ENCODE data around the gene TRMT5. TPM values are rescaled to one million over a fixed set of nuclear protein-coding genes. Genes with fewer than 3 reads are reported as not detected.

TRMT5 gene
- total RNA-seq, 1 donor from 2014 or later = 7.2 TPM

DNA sequence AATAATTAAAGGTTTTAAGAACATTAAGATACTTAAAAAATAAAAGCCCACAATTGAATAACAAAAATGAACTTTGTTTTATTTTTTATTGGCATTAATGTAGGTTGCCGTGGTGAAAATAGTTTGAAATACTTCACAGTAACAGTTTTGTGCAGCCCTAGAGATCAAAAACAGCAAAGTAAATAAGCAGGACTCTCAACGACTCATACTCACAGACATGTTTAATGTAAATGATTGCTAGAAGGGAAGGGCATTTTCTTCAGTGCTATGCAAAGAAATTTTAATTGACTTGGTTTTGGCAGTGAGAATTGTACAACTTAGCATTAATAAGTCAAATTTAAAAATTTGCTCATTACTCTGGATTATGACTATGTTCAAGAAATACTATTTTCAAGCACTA, 16.0 kb downstream of the TRMT5 start:
- intact Hi-C loops (cut with micrococcal nuclease) = no loop called here

DNA sequence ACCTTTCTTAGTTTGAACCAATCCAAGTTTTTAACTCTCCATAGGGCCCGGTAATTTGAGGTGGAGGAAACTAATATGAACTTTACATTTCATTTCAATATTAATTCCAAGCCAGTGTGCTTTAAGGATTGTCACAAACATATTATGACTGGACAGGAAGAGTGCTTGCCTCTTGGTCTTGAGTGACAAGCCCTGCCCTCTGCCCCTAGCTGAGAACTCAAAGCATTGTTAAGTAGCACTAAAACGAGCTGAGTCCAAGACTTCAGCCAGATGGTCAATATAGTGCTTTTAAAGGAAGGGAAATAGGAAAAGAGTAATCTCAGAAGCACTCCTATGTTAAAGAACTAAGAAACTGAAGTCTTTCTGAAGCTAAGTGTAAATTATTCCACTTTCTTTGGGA, 17.1 kb downstream of the TRMT5 start:
- intact Hi-C loops (cut with micrococcal nuclease) = no loop called here

- intact Hi-C loops (cut with micrococcal nuclease) = no loop called here
Measured at GRCh38 chr14:60958146-60958545, 22.7 kb downstream of the TRMT5 start.

DNA sequence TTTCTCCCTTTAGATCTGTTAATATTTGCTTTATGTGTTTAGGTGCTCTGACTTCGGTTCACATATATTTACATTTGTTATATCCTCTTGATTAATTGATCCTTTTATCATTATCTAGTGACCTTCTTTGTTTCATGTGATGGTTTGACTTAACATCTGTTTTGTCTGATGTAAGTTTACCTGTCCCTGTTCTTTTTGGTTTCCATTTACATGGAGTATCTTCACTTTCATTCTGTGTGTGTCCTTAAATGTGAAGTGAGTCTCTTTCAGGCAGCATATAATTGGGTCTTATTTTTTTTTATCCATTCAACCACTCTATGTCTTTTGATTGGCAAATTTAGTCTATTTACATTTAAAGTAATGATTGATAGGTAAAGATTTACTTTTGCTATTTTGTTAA, 24.2 kb downstream of the TRMT5 start:
- intact Hi-C loops (cut with micrococcal nuclease) = no loop called here

GRCh38 chr14:60956202-60956601, 24.7 kb downstream of the TRMT5 start:
- intact Hi-C loops (cut with micrococcal nuclease) = no loop called here

GRCh38 chr14:60951776-60952435, 29.0 kb downstream of the TRMT5 start:
- intact Hi-C loops (cut with micrococcal nuclease) = no loop called here

GRCh38 chr14:60946773-60947172, 34.1 kb downstream of the TRMT5 start:
- intact Hi-C loops (cut with micrococcal nuclease) = no loop called here

DNA sequence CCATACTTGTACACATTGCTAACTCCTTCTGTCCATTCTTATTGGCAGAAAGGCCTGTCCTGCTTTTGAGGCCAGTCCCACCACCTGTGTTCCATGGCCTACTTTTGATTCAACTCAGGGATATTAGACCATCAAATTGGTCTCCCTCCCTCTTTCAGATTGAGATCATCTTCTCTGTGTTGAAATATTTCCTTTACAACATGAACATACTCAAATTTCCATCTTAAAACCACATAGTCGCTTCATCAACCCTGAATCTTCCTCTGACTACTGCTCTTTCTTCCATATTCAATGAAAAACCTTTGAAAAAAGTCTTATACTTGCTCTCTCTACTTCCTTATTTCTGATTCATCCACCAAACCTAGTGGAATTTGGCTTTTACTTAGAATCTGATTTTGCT, 34.9 kb downstream of the TRMT5 start:
- intact Hi-C loops (cut with micrococcal nuclease) = no loop called here

DNA sequence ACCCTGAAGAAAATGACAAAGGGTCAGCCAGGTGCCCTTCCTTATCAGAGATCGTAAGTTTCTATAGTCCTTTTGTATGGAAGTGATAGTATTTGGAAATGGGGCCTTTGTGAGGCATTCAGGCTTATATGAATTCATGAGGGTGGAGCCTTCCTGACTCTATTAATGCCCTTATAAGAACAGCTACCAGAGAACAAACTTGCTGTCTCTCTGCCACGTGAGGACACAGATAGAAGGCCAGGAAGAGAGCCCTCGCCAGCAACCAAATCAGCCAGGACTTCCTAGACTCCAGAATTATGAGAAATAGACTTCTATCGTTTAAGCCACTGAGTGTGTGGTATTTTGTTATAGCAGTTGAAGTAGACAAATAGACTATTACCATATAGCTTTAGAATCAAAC, 36.7 kb downstream of the TRMT5 start:
- intact Hi-C loops (cut with micrococcal nuclease) = no loop called here

DNA sequence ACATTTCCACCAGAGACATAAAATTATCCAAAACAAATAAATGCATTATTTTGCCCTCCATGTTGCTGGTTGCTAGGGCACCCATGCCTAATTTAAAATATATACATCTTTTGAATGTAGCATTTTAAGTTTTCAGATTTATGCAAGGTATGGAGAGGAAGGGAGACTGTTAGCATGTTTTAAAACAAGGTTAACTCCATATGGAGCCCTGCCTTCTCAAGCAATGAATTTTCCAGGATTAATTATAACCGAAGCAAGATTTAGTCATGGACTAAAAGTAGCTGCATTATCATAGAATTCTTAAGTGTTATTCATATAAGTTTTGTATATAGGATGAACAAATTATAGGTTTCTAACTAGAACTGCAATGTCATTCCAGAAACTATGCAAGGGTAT, 37.2 kb downstream of the TRMT5 start:
- intact Hi-C loops (cut with micrococcal nuclease) = no loop called here

GRCh38 chr14:60935319-60935718, 45.6 kb downstream of the TRMT5 start:
- intact Hi-C loops (cut with micrococcal nuclease) = no loop called here

- intact Hi-C loops (cut with micrococcal nuclease) = no loop called here
Measured at GRCh38 chr14:60933920-60934655, 46.8 kb downstream of the TRMT5 start.

DNA sequence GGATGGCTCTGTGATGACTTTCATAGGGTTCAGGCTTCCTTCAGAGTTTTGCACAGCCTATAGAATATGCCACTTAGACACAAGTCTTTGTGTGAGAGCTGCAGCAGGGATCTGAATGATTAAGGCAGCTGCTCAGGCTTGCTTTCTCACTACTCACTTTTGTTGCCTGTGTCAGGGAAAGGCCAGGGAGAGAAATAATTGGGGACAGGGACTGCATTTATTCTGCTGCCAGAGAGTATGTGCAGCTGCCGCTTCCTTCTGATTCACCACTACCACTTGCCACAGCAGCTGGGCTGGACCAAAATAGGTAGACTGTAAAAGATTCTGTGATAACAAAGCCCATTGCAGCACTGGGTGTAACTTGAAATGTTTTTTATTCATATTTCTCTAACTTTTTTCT, 49.7 kb downstream of the TRMT5 start:
- intact Hi-C loops (cut with micrococcal nuclease) = no loop called here

- intact Hi-C loops (cut with micrococcal nuclease) = loop anchor here (10.0 kb wide), 1 partner anchor 61 kb away; no protein-coding TSS in a partner anchor
Measured at GRCh38 chr14:60926002-60926401, 54.9 kb downstream of the TRMT5 start.

DNA sequence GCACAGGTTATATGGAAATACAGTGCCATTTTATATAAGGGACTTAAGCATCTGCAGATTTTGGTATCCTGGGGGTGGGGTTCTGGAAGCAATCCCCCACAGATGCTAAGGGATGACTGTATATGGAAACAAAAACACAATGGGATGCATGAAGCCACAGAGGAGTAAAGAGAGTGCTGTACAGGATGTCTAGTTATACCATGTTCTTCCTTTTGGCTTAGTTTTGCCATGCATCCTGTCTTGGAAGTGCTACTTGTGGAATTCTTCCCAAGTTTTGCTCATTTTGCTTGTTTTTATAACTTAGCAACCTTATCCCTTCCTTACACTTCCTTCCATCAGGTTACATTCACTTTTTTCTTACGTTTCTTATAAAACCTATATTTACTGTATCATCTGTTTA, 55.6 kb downstream of the TRMT5 start:
- intact Hi-C loops (cut with micrococcal nuclease) = loop anchor here (10.0 kb wide), 1 partner anchor 60 kb away; no protein-coding TSS in a partner anchor

- intact Hi-C loops (cut with micrococcal nuclease) = loop anchor here (10.0 kb wide), 1 partner anchor 57 kb away; no protein-coding TSS in a partner anchor
Measured at GRCh38 chr14:60922050-60922449, 58.8 kb downstream of the TRMT5 start.

Other genes with a start within 250 kb of the TRMT5 start
- 41.2 and 42.9 TPM in 2 replicates for gene MNAT1, start 246.3 kb downstream of the TRMT5 start, total RNA-seq
- gene SLC38A6, start 166 bp upstream of the TRMT5 start, total RNA-seq = 7.2 and 10.2 TPM in 2 replicates

All from T-helper 2 cell treated with Interferon-gamma antibody and Interleukin-4, amounts not matched to agents 100 ng/mL and 5 ng/mL, for 36 hours (primary cell).